NCI-H187 (cell line): ENCODE measurements around the gene ITIH5.
"Not testable (repeated sequence)": the region's sequence is repeated elsewhere in the genome, so short reads cannot be mapped to it uniquely, and the experiment has no call there.

Source experiments
- DNase-seq, 2 experiments: peaks; one replicate each; lab custom pipeline; 2025; lab: John Stamatoyannopoulos, UW

ITIH5 gene

DNA sequence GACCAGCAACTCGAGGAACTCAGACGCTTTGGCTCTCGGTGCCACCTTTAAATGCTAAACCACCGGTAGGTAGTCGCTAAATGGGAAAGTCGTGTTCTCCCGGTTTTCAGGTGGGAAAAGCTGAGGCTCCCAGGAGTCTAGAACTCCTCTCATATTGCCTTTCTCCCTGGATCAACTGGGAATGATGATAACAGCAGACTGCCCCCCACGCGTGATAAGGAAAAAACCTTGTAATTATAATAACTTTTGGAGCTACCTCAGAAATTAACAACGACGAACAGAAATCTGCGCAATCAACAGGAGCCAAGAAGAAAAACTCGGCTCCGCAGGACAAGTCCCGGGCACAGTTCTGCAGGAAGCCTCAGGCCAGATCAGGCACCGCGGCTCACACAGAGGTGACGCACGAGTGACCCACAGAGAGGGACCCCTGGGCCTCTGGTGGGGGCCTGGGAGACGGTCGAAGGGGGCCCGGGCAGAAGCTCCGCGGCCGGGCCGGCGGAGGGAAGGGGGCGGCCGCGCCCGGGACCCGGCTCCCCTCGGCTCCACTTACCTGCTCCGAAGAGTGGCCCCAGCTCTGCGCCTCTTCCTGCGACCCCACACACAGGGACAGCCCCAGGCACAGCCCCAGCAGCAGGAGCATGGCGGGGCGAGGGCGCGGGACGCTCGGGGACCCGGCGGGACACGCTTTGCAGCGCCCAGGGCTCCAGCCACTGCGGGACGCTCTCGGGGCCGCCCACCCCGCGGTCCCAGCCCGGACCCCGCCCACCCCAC lies at the start of gene ITIH5:
ITIH5 (minus strand) TSS at position 714 of the 771 bp plus-strand sequence; CDS start at position 640, 74 bp downstream.
- DNase-seq, result no peak

DNA sequence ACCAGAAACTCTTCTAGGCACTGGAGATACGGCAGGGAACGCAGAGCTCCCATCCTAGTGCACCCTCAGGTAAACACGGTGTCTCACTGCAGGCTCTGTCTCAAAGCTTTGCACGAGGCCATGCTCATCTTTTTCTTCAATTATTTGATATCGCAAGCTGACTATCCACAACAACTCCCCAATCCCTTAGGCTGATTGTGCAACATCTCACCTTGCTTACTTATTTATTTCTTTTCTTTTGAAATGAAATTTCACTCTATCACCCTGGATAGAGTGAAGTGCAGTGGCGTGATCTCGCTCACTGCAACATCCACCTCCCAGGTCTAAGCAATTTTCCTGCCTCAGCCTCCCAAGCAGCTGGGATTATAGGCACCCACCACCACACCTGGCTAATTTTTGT lies 48.7 kb upstream of the ITIH5 start:
- no peak for DNase-seq

DNA sequence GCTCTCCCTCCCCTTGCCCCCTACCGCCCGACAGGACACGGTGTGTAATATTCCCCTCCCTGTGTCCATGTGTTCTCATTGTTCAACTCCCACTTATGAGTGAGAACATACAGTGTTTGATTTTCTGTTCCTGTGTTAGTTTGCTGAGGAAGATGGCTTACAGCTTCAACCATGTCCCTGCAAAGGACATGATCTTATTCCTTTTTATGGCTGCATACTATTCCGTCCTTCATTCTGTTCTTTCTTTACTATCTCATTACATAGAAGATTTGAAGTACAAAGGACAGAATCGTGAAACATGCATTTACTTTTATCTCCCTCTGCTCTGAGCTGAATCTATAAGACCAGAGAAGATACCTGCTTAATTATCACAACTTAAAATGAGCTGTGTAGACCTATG lies 44.3 kb upstream of the ITIH5 start:
- DNase-seq, result not testable (repeated sequence)

DNA sequence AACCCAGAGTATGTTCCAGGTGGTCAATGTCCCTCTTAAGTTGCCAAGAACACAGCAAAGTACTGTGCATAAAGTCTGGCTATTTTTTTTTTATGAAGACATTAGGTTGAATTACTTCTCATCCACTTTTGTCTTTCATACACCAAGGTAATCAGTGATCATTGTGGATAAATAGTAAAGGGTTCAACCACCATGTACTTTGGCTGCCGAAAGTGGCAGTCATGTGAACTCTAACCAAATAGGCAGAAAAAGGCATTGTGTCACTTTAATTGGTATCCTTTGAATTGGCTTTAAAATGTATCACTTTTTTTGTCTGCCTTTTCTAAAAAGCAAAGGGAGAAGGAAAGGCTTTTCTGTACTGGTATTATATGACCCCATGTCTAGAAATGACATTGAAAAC lies 43.7 kb upstream of the ITIH5 start:
- DNase-seq, result no peak

DNA sequence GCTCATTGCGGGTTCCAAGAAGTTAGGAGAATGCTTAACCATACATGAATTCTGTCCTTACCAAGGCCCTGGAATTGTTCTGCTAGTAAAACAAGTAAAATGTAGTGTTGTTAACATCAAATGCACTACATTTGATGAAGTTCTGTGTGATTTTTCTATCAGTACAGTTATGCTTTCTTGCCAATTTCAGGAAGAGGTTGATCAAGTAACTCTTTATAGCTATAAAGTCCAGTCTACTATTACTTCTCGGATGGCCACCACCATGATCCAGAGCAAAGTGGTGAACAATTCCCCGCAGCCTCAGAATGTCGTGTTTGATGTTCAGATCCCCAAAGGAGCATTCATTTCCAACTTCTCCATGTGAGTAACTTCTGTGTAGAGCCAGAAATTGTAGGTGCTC lies 42.1 kb upstream of the ITIH5 start:
- no peak for DNase-seq

DNA sequence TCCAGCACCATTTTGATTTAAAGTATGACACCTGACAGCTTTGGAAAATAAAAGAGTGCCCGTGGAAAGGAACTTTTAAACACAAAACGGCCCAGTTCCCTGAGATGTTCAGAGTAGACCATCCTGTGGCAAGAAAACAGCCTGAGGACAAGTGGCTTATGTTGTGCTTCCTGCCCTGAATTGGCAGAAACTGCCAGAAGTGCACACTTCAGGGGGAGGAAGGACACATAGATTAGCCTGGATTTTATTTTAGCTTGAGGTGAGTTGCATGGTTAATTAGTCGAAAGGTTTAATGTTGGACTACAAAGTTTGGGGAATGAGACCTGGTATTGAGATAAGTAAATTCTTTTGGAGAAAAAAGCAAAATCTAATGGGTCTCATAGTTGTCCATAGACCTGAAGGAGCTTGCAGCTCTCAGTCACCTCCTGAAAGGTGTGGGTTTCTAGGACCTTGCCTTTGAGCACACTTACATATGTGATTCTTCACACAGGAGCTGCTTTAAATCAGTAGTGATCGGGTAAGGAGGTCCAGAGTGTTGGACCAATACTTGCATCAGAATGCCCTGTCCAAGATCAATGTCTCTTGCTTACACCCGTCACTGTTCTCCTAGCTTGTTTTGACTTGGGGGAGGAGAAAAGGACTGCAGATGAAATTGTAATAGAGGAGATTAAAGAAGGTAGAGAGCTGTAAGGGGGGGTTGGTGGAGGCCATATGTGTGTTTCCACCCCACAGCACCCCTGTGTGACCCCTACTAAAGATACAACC lies 41.3 kb upstream of the ITIH5 start:
- no peak for DNase-seq

DNA sequence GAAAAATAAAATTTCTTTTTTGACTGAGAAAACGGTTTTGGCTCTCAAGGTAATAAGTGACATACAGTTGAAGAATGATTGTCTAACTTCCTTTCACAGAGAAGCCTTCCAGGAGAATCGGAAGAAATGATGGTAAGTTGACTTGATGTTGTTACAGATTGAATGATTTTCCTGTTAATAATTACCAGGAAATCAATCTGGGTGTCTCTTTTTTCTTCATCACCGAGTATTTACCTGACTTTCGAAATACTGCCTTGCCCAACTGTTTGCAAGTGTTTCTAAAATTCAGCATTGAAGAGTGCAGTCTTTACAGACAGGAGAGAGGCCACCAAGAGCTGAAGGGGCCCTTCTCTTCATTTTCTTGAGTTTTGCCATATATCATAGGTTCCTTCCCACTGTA lies 40.3 kb upstream of the ITIH5 start:
- no peak for DNase-seq

DNA sequence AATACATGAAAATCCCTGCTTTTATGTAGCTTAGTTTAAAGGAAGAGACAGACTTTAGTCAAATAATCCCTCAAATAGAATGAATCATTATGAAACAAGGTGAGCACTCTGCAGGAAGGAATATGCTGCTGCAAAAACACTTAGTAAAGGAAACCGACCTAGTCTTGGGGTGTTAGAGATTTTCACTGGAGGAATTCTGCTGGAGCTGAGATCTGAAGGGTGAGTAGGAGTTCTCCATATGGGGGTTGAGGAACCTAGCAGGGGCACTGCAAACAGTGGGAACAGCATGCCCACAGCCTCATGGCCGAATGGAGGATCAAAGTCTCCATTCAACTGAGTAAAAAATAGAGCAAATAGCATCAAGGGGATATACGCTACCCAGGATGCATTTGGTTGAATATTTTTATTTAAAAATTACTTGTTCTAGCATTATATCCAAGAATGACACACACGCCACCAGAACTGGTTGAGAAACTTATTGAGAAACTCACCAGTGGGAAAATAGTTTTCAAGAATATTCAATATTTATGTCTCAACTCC lies 39.8 kb upstream of the ITIH5 start:
- DNase-seq, result no peak

DNA sequence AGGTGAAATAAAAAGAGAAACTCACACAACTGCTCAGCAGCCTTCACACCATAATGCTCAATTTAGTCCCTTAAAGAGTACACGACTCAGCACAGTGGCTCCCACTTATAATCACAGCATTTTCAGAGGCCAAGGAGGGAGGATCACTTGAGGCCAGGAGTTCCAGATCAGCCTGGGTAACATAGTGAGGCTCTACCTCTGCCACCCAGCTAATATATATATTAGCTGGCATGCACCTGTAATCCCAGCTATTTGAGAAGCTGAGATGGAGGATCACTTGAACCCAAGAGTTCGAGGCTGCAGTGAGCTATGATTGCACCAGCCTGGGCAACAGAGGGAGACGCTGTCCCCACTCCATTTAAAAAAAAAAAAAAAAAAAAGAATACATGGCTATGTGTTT lies 38.6 kb upstream of the ITIH5 start:
- DNase-seq, result no peak

DNA sequence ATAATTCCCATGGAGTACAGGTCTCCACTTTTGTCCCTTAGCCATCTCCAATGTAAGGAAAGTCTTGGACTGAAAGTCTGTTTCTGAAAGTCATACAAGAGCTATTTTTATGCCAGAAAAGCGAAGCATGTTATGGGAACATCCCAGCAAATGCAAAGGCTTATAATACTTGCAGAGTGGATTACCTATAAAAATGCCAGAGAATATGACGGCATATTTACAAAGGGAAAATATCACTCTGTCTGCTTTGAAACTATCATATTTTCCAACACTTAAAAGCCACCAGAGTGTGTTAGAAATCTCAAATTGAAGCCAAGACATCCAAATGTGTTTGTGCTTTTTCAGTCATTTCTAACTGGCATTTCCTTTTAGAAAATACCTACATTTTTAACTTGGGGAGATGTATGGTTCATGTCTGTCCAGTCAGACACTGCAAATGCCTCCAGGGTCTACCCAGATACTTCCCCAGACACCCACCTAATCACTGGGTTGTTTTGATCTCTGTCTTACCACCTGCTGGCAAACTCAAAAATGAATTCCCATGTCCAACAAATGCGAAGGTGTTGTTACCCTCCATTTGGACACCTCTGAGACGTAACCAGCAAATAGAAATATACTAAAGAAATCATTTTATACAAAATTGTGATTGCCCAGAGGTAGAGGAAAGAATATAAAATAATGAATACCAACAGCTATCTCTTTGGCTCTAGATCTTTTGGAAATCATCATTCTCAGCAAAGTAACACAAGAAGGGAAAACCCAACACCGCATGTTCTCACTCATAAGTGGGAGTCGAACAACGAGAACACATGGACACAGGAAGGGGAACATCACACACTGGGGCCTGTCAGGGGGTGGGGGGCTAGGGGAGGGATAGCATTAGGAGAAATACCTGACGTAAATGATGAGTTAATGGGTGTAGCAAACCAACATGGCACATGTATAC lies 37.6 kb upstream of the ITIH5 start:
- no peak for DNase-seq

DNA sequence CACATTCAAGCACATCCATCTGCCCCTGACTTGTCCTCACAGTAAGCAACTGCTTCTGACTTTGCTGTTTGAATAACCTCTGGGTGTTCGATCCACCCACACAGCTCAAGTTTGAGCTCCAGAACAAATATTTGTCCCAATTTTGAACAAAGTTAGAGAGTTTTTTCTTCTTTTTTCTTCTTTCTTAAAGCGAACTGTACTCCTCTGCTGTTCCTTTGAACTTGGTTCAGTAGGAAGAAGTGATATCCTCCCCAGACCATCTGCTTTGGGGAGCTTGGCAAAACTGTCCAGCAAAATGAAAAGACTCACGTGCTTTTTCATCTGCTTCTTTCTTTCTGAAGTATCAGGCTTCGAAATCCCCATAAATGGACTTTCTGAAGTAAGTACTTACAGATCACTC lies 36.4 kb upstream of the ITIH5 start, which contains the start of gene ITIH2:
ITIH2 (plus strand) TSS at position 177 of the 400 bp plus-strand sequence; CDS start at position 296, 119 bp downstream.
- no peak for DNase-seq

DNA sequence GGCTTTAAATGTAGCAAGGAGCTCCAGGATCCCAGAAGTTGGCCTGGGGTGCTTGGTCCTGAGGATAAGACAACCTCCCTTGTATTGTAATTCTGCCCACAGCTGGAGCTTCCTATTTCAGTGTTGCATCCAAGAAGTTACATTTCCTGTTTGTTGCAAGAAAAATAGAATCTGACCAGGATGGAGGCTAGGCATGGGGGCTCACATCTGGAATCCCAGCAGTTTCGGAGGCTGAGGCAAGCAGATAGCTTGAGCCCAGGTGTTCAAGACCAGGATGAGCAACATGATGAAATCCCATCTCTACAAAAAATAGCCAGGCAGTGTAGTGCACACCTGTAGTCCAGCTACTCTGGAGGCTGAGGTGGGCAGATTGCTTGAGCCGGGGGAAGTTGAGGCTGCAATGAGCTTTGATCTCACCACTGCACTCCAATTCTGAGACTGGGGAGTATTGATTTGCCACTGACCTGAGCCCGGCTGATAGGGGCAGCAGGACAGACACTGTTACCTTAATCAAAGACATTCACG lies 35.6 kb upstream of the ITIH5 start:
- DNase-seq, result no peak

DNA sequence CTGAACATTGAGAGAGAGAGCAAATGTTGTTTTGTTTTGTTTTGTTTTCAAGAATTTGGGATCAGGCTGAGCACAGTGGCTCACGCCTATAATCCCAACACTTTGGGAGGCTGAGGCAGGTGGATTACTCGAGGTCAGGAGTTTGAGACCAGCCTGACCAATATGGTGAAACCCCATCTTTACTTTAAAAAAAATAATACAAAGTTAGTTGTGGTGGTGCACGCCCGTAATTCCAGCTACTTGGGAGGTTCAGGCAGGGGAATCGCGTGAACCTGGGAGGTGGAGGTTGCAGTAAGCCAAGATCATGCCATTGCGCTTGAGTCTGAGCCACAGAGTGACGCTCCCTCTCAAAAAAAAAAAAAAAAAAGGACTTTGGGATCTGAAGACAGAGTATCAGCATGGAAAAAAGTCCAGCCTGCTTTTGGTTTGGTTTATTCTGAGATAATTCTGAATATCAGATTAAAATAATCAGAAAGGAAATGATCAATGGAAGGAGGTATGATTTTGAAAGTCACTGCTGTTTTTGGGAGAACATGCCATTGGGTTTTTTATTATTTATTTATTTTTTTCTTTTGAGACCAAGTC lies 34.5 kb upstream of the ITIH5 start:
- no peak for DNase-seq

DNA sequence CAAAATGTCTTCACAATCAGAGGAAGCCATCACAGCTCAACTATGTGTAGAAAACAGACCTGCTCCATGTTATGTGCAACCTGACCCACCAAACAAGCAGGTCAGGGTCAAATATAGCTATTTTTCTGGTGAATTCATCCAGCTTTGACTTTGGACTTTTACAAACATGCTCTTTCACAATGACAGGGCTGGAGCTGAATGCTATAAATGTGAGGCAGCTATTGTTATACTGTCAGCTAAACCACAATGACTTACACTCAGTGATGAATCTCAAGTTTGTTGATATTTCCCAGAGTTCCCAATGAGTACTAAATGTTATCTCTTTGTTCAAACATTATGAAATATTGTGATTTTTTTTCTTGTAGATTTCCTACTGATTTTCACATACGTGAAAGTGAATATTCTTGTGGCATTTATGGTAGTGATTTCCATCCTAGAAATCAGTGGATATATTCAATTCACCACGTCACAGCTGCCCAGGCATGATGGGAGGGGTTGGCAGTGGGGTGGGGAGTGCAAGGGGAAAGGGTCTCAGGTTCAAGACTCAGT lies 33.9 kb upstream of the ITIH5 start:
- DNase-seq, result no peak

DNA sequence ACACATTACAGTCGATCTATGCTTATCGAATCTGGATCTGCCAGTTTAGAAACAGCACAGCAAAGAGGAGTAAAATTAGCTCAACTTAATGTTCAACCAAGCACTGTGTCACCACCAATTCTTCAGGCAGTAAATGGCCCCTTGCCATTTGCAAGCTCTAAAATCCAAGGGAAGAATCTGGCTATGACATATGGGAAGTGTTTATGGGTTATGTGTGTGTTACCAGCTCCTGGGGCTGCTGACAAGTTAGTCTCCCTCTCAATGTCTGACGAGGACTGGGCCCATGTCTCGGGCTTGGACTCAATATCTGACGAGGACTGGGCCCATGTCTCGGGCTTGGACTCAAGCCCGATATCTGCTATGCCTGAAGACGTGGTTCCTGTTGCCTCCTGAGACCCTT lies 30.7 kb upstream of the ITIH5 start:
- no peak for DNase-seq

DNA sequence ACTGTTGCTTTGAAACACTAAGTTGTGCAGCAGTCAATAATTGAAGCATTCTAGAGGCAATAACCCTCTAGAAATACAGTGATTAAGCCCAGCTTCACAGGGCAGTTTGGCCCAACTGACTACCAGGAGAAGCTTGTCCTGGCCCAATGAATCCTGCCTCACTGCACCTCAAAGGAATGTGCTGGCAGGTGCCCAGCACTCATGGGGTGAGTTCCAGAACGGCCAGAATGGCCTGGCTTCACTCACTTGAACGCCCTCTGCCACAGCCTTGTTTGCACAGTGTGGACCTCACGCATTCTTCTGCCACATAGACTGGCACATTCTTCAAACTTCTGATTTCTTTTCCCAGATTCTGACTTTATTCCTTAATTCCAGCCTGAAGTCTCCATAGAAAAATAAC lies 29.8 kb upstream of the ITIH5 start:
- no peak for DNase-seq

DNA sequence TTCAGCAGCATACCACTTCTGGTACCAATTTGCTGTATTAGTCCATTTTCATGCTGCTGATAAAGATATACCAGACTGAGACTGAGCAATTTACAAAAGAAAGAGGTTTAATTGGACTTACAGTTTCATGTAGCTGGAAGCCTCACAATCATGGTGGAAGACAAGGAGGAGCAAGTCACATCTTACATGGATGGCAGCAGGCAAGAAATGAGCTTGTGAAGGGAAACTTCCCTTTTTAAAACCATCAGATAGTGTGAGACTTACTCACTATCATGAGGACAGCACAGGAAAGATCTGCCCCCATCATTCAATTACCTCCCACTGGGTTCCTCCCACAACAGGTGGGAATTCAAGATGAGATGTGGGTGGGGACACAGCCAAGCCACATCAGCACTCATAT lies 26.4 kb upstream of the ITIH5 start:
- not testable (repeated sequence) for DNase-seq

DNA sequence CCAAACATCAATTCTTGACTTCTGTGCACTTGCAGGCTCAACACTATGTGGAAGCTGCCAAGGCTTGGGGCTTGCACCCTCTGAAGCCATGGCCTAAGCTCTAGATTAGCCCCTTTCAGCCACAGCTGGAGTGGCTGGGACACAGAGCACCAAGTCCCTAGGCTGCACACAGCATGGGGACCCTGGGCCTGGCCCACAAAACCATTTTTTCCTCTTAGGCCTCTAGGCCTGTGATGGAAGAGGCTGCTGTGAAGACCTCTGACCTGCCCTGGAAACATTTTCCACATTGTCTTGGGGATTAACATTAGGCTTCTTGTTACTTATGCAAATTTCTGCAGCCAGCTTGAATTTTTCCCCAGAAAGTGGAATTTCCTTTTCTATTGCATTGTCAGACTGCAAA lies 25.6 kb upstream of the ITIH5 start:
- not testable (repeated sequence) for DNase-seq

DNA sequence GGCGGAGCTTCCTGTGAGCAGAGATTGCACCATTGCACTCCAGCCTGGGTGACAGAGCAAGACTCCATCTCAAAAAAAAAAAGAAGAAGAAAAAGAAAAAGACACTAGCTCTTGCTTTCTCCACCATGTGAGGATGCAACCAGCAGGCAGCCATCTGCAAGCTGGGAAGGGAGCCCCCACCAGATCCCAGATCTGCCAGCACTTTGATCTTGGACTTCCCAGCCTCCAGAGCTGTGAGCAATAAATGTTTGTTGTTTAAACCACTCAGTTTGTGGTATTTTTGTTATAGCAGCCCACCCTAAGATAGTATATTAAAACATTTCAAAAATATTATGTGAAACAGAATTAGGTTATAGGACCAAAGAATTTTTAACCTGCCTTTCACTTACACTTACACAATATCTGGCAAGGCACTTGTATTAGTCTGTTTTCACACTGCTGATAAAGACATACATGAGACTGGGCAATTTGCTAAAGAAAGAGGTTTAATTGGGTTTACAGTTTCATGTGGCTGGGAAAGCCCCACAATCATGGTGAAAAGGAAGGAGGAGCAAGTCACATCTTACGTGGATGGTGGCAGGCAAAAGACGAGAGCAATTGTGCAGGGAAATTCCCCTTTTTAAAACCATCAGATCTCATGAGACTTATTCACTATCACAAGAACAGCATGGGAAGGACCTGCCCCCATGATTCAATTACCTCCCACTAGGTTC lies 24.3 kb upstream of the ITIH5 start:
- DNase-seq, result not testable (repeated sequence)

DNA sequence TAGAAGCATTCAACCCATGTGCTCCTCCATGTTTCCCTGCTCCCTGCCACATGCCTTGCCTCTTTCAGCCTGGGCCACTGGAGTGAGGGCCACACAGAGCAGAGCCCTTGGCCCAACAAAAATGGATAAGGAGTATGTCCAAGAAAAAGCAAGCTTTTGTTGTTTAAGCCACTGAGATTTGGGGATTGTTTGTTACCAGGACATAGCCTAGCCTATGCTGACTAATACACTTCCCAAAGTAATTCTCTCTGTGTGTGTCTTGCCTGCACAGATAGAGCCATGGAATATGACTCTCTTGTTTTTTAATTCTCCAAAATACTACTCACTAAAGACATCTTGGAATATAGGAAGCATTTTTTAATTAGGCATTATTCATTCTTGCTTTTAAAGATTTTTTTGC lies 22.8 kb upstream of the ITIH5 start:
- no peak for DNase-seq
